GM06990 (cell line): ENCODE results near the gene RCOR1.

Experiments used
- DNase-seq: peaks from one replicate; pipeline ENCODE4 v3.0.0-alpha.2; 2011; ENCODE audit not compliant: insufficient read length; ENCODE audit errors: extremely low read depth
- H3K27me3 ChIP-seq: replicated peaks from 2 replicates; pipeline ENCODE4 v1.6.0; 2011; ENCODE audit warnings: low read length; ENCODE audit not compliant: control insufficient read depth, insufficient read depth
- H3K36me3 ChIP-seq: 2 replicates; pipeline ENCODE4 v1.5.1; 2011; ENCODE audit warnings: low read length; ENCODE audit not compliant: control insufficient read depth, insufficient read depth
- H3K4me3 ChIP-seq: replicated peaks from 2 replicates; pipeline ENCODE4 v1.5.1; 2011; ENCODE audit warnings: low read depth, mild to moderate bottlenecking, control low read depth, low read length
- TF ChIP-seq, protein P1 (sequence below): IDR thresholded peaks from 2 replicates; pipeline ENCODE4 v1.5.1; 2011; ENCODE audit warnings: low read length, control low read depth, mild to moderate bottlenecking, inconsistent platforms; ENCODE audit not compliant: insufficient read depth, poor library complexity, severe bottlenecking

RCOR1 gene

DNA sequence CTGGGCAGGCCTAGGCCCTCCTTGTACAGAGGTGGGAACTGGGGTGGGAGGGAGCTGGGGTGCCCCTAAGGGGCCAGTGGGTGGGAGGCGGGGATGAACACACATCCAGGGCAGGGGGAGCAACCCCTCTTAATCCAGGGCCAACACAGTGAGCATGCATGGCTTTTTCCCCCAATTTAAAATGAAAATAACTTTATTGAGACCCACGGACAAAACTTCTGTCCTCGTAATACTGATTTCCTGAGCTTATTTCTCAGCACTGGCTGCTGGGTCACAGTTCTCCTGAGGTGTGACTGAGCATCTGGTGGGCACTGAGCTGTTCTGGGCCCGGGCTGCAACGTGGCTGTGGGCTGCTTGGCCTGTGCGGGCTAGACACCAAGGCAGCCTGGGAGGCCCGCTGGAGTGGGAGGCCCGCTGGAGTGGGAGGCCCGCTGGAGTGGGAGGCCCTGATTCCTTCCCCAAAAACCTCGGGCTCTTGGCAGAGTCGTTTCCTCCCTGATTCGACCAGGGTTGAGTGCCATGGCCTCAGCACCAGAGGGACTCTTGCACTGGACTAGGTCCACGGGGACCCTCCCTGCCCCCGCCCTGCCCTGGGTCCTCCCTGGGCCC, 159.9 kb downstream of the RCOR1 start:
- Histone ChIP-seq H3K27me3 (no peaks in the 10 kb centered on the region), H3K4me3 (no peak overlapping the region), H3K36me3 (peaks cover under 1% of the 10 kb centered on the region)
- TF ChIP-seq, protein P1, sequence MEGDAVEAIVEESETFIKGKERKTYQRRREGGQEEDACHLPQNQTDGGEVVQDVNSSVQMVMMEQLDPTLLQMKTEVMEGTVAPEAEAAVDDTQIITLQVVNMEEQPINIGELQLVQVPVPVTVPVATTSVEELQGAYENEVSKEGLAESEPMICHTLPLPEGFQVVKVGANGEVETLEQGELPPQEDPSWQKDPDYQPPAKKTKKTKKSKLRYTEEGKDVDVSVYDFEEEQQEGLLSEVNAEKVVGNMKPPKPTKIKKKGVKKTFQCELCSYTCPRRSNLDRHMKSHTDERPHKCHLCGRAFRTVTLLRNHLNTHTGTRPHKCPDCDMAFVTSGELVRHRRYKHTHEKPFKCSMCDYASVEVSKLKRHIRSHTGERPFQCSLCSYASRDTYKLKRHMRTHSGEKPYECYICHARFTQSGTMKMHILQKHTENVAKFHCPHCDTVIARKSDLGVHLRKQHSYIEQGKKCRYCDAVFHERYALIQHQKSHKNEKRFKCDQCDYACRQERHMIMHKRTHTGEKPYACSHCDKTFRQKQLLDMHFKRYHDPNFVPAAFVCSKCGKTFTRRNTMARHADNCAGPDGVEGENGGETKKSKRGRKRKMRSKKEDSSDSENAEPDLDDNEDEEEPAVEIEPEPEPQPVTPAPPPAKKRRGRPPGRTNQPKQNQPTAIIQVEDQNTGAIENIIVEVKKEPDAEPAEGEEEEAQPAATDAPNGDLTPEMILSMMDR: no peak
- no peak for DNase-seq

DNA sequence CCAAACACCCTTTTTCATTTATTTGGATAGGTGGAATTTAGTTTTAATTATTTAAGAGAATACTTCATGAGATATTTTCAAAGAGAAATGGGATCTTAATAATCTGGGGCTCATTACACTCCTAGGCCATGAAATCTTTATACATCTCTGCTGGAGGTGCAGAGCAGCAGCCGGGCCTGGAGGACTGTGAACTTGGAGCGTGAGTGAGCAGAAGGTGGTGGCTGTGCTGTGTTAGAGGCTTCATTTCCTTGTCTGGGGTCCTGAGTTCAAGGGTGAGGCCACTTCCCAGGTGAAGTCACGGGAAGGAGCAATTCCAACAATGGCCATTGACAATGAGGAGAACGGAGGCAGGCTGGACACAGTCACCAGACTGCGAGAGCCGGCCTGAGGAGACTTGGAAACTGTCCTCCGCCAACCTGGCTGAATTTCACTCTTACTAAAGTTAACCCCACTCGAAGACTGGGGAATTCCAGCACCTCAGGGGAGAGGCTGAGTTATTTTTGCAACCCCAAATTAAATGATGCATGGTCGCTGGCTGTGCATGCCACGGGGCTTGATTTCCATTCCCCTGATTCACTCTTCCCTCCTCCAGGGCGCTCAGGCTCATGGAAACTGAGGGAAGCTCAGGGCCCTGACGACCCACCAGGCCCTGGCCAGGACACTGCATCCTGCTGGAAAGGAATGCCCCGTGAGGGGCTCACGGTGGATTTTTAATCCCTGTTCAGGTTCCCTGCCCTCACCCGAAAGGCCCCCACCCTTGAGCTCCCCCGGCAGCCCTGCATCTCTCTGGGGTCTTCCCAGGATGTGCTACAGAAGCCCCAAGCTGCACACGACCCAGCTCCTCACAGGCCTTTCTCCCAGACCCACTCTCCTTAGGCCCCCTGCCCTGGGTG, 162.2 kb downstream of the RCOR1 start:
- TF ChIP-seq, protein P1: no peak
- Histone ChIP-seq H3K4me3 (no peak overlapping the region), H3K36me3 (no peaks in the 10 kb centered on the region; the same call in 1 of the 2 replicates), H3K27me3 (no peaks in the 10 kb centered on the region)
- DNase-seq: peak; percentile 66

DNA sequence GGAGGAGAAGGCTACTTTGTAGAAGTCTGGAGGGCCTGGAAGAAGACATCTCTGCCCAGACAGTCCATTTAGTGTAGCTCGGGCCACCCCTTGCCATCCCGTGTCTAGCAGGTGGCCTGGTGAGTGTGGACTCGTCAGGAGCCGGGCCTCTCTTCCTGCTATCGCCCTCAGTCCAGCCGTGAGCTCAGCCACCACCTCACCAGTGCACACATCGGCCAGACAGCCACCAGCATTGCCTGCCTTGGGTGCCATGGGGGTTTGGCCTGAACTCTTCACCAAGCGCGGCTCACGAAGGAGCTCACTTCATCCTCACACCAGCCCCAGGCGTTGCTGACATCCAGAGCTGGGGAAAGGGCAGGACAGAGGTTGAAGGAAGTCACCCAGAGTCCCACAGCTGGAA, 165.2 kb downstream of the RCOR1 start:
- peak; percentile 52 for DNase-seq
- Histone ChIP-seq H3K36me3 (no peaks in the 10 kb centered on the region; the same call in 1 of the 2 replicates), H3K4me3 (no peak overlapping the region), H3K27me3 (no peaks in the 10 kb centered on the region)
- TF ChIP-seq, protein P1: no peak

DNA sequence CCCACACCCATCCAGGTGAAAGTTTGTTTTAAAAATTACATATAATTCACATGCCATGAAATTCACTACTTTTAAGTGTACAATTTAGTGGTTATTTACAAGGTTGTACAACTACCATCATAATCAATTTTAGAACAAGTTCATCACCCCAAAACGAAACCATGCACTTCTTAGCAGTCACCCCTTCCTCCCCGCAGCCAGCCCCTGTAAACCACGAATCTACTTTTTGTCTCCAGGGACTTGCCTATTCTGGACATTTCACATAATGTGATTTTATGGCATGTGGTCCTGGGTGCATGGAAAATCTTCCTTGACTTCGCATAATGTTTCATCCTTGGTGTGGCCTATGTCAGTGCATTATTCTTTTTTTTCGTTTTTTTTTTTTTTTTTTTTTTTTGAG, 165.6 kb downstream of the RCOR1 start:
- no peak overlapping the region for H3K4me3 ChIP-seq
- no peaks in the 10 kb centered on the region; the same call in 1 of the 2 replicates for H3K36me3 ChIP-seq
- TF ChIP-seq, protein P1: no peak
- H3K27me3 ChIP-seq: no peaks in the 10 kb centered on the region
- DNase-seq: no peak

DNA sequence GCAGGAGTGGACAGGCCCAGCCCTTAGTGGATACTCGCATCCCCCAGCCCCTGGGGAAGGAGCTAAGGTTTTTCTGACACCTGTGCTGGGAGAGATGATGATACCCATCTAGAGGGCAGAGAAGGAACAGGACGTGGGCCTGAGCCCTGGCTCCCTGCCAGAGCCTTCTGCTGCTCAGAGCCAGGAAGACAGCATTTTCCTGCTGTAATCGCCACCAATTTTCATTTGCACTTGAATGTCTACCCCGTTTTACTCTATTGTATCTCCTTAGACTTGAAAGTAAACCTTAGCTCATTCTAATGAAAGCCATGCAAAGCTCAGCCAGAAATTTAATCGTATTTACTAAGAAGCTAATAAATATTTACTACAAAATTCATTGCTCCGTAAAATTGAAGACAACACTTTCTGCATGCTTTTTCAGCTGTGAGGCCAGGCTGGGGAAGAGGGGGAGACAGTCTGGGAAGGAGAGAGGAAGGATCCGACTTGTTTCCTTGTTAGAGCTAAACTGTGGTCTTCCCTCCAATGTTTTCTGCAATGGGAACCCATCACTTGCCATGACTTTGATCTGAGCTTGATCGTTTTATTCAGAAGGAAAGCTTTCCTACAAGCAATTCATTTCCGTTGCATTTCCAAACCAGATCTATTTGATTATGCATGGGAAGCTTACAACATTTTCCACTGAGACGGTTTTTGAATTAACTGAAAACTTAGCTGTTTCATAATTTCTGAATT, 167.2 kb downstream of the RCOR1 start:
- TF ChIP-seq, protein P1: no peak
- no peak for DNase-seq
- no peak overlapping the region for H3K4me3 ChIP-seq
- no peaks in the 10 kb centered on the region for H3K36me3 ChIP-seq
- H3K27me3 ChIP-seq: no peaks in the 10 kb centered on the region
